IMR-90 (cell line): Measurements from ENCODE around the gene SHISA6. TPM values are rescaled to one million over a fixed set of nuclear protein-coding genes. Genes with fewer than 3 reads are reported as not detected.

Experiments
- ATAC-seq: fragments of 200-7000 bp; cut with Tn5 transposase; 2 replicates; pipeline ENCODE4 v1.9.1; 2020; ENCODE audit warnings: low read depth, mild to moderate bottlenecking, moderate library complexity
- BruUV-seq: library from RNA; stranded (reverse); fragments of 400-500 nt; replicated peaks from 2 replicates; lab custom pipeline; 2021; lab: Mats Ljungman, UMichigan
- CTCF ChIA-PET: fragments of 300-600 bp; formaldehyde crosslinking; extraction: SDS; loops from one replicate; lab custom pipeline; 2021; ENCODE audit warnings: antibody characterized with exemption; lab: Yijun Ruan, JAX
- POLR2A ChIA-PET: fragments of 300-600 bp; sonication (Branson Sonifier 250); formaldehyde crosslinking; loops from one replicate; lab custom pipeline; 2022; ENCODE audit warnings: antibody characterized with exemption; ENCODE audit not compliant: unreplicated experiment; lab: Charles Lee
- DNase-seq: peaks from one replicate; pipeline ENCODE4 v3.0.0; 2013
- H2AFZ ChIP-seq: replicated peaks from 2 replicates; pipeline ENCODE3; 2013; ENCODE audit warnings: low read length, mild to moderate bottlenecking; ENCODE audit not compliant: poor library complexity
- H2AK5ac ChIP-seq: 2 replicates; pipeline ENCODE4 v1.6.1; 2013; ENCODE audit warnings: low read depth, low read length, inconsistent platforms
- H2AK9ac ChIP-seq: replicated peaks from 2 replicates; pipeline ENCODE3; 2013; ENCODE audit warnings: mild to moderate bottlenecking, low read depth, low read length, moderate library complexity; ENCODE audit not compliant: poor library complexity
- H2BK120ac ChIP-seq: 2 replicates; pipeline ENCODE4 v1.6.1; 2013; ENCODE audit warnings: low read depth, low read length, inconsistent platforms
- H2BK15ac ChIP-seq: 3 replicates; pipeline ENCODE4 v1.6.1; 2013; ENCODE audit warnings: low read depth, low read length, inconsistent platforms
- H2BK20ac ChIP-seq: 2 replicates; pipeline ENCODE4 v1.6.1; 2013; ENCODE audit warnings: low read depth, mild to moderate bottlenecking, inconsistent platforms, low read length, moderate library complexity
- H2BK5ac ChIP-seq: 2 replicates; pipeline ENCODE4 v1.6.1; 2013; ENCODE audit warnings: mild to moderate bottlenecking, low read depth, low read length, inconsistent platforms; ENCODE audit not compliant: poor library complexity, severe bottlenecking
- H3K14ac ChIP-seq: replicated peaks from 2 replicates; pipeline ENCODE4 v1.6.1; 2013; ENCODE audit warnings: low read depth, low read length, inconsistent platforms
- H3K18ac ChIP-seq: 2 replicates; pipeline ENCODE4 v1.6.1; 2013; ENCODE audit warnings: low read depth, low read length, control low read depth
- H3K23ac ChIP-seq: 2 replicates; pipeline ENCODE4 v1.6.1; 2013; ENCODE audit warnings: low read depth, low read length, inconsistent platforms
- H3K27ac ChIP-seq: 2 replicates; pipeline ENCODE4 v1.5.1; 2013; ENCODE audit warnings: mild to moderate bottlenecking, control low read depth, low read length; ENCODE audit not compliant: insufficient read depth
- H3K27me3 ChIP-seq: 2 replicates; pipeline ENCODE4 v1.6.1; 2013; ENCODE audit warnings: low read length; ENCODE audit not compliant: control insufficient read depth, insufficient read depth
- H3K36me3 ChIP-seq: 2 replicates; pipeline ENCODE4 v1.6.1; 2013; ENCODE audit warnings: low read length, mixed read lengths; ENCODE audit not compliant: control insufficient read depth, insufficient read depth
- H3K4ac ChIP-seq: 2 replicates; pipeline ENCODE4 v1.6.1; 2013; ENCODE audit warnings: low read depth, low read length, inconsistent platforms
- H3K4me1 ChIP-seq: 2 replicates; pipeline ENCODE4 v1.6.1; 2013; ENCODE audit warnings: low read length, mixed read lengths; ENCODE audit not compliant: control insufficient read depth, insufficient read depth
- H3K4me2 ChIP-seq: 2 replicates; pipeline ENCODE4 v1.6.1; 2013; ENCODE audit warnings: low read depth, mild to moderate bottlenecking, control low read depth, low read length, moderate library complexity
- H3K4me3 ChIP-seq: 2 replicates; pipeline ENCODE4 v1.5.1; 2013; ENCODE audit warnings: low read depth, mild to moderate bottlenecking, control low read depth, low read length, moderate library complexity; ENCODE audit not compliant: insufficient read depth
- H3K56ac ChIP-seq: 2 replicates; pipeline ENCODE4 v1.6.1; 2013; ENCODE audit warnings: low read length, inconsistent platforms; ENCODE audit not compliant: insufficient read depth; ENCODE audit errors: extremely low read depth
- H3K79me1 ChIP-seq, 2 experiments: 2 replicates each; pipeline ENCODE4 v1.6.1; 2013; ENCODE audit warnings: low read length in 2 of 2, inconsistent platforms in 1 of 2, low read depth in 1 of 2
- H3K9ac ChIP-seq: 2 replicates; pipeline ENCODE4 v1.6.1; 2013; ENCODE audit warnings: low read depth, low read length, control low read depth
- H3K9me1 ChIP-seq: 2 replicates; pipeline ENCODE4 v1.6.1; 2013; ENCODE audit warnings: low read length, inconsistent platforms; ENCODE audit not compliant: insufficient read depth
- H3K9me3 ChIP-seq: 2 replicates; pipeline ENCODE4 v1.6.1; 2013; ENCODE audit warnings: low read length; ENCODE audit not compliant: control insufficient read depth, insufficient read depth
- H4K20me1 ChIP-seq: 2 replicates; pipeline ENCODE4 v1.6.1; 2013; ENCODE audit warnings: low read length, inconsistent platforms; ENCODE audit not compliant: insufficient read depth
- H4K5ac ChIP-seq: 2 replicates; pipeline ENCODE4 v1.6.1; 2013; ENCODE audit warnings: mild to moderate bottlenecking, low read depth, low read length, control low read depth
- H4K8ac ChIP-seq, 2 experiments: 2 replicates each; pipeline ENCODE4 v1.6.1; 2013; ENCODE audit warnings: low read depth in 2 of 2, low read length in 2 of 2, control low read depth in 1 of 2, inconsistent platforms in 1 of 2
- H4K91ac ChIP-seq: 2 replicates; pipeline ENCODE4 v1.6.1; 2013; ENCODE audit warnings: low read depth, low read length, inconsistent platforms; ENCODE audit not compliant: insufficient read depth
- BHLHE40 ChIP-seq: fragments of 150-350 bp; IDR thresholded peaks from 2 replicates; pipeline ENCODE4 v1.6.1; 2016; ENCODE audit warnings: mild to moderate bottlenecking, low read depth, low read length
- CEBPB ChIP-seq: IDR thresholded peaks from 2 replicates; pipeline ENCODE4 v1.6.1; 2012; ENCODE audit warnings: low read depth, low read length, improper control_type of control experiment
- CHD1 ChIP-seq: IDR thresholded peaks from 2 replicates; pipeline ENCODE4 v1.6.1; 2012; ENCODE audit warnings: low read depth, low read length, improper control_type of control experiment
- ELK1 ChIP-seq: fragments of 150-350 bp; IDR thresholded peaks from 2 replicates; pipeline ENCODE4 v1.6.1; 2016; ENCODE audit warnings: low read depth, mild to moderate bottlenecking, low read length, moderate library complexity, borderline replicate concordance
- FOS ChIP-seq: fragments of 150-350 bp; IDR thresholded peaks from 2 replicates; pipeline ENCODE4 v1.6.1; 2016; ENCODE audit warnings: low read depth, low read length
- MAFK ChIP-seq: IDR thresholded peaks from 2 replicates; pipeline ENCODE4 v1.6.1; 2012; ENCODE audit warnings: low read depth, low read length, improper control_type of control experiment
- MAZ ChIP-seq: IDR thresholded peaks from 2 replicates; pipeline ENCODE4 v1.6.1; 2012; ENCODE audit warnings: low read depth, mild to moderate bottlenecking, low read length, improper control_type of control experiment, moderate library complexity, borderline replicate concordance
- MXI1 ChIP-seq: IDR thresholded peaks from 2 replicates; pipeline ENCODE4 v1.6.1; 2012; ENCODE audit warnings: low read depth, mild to moderate bottlenecking, low read length, moderate library complexity, borderline replicate concordance
- NFE2L2 ChIP-seq: fragments of 150-350 bp; IDR thresholded peaks from 2 replicates; pipeline ENCODE4 v1.6.1; 2016; ENCODE audit warnings: low read depth, mild to moderate bottlenecking, low read length
- POLR2A ChIP-seq: IDR thresholded peaks from 2 replicates; pipeline ENCODE4 v1.6.1; 2012; ENCODE audit warnings: mild to moderate bottlenecking, low read depth, low read length
- RAD21 ChIP-seq: IDR thresholded peaks from 2 replicates; pipeline ENCODE4 v1.6.1; 2012; ENCODE audit warnings: low read length, improper control_type of control experiment
- RCOR1 ChIP-seq: IDR thresholded peaks from 2 replicates; pipeline ENCODE4 v1.6.1; 2012; ENCODE audit warnings: mild to moderate bottlenecking, low read length, improper control_type of control experiment; ENCODE audit not compliant: insufficient replicate concordance
- RFX5 ChIP-seq: IDR thresholded peaks from 2 replicates; pipeline ENCODE4 v1.8.0; 2012; ENCODE audit warnings: low read depth, mild to moderate bottlenecking, low read length, moderate library complexity
- SMC3 ChIP-seq: fragments of 150-350 bp; IDR thresholded peaks from 2 replicates; pipeline ENCODE4 v1.6.1; 2016; ENCODE audit warnings: low read depth, mild to moderate bottlenecking, antibody characterized with exemption, low read length, moderate library complexity
- WGBS, 2 experiments: methylation state at CpG; one replicate each; pipeline versions ENCODE4 v1.1.5 to v1.1.7; 2013; ENCODE audit warnings: missing lambda C conversion rate in 2 of 2; ENCODE audit not compliant: insufficient read length in 1 of 2; ENCODE audit errors: extremely low coverage in 2 of 2; 5-methylcytosine and 5-hydroxymethylcytosine counted together
- dilution Hi-C: fragments of 300-500 bp; cut with HindIII; formaldehyde crosslinking; loops from one replicate; pipeline ENCODE4 v1.14.3; 2018; ENCODE audit warnings: low sequenced_read_pairs; ENCODE audit not compliant: unreplicated experiment
- in situ Hi-C: fragments of 300-500 bp; cut with MboI; formaldehyde crosslinking; loops from 3 replicates; pipeline ENCODE4 v1.14.3; 2019; ENCODE audit warnings: low sequenced_read_pairs, inconsistent platforms, mixed read lengths
- intact Hi-C: fragments of 100-400 bp; cut with micrococcal nuclease; formaldehyde crosslinking; loops from 2 replicates; pipeline ENCODE4 v1.10.0; 2022
- polyA plus RNA-seq, 3 experiments: library from polyadenylated mRNA; depleted of rRNA; stranded (reverse); fragments of >200 nt; gene quantifications; 2 replicates each; pipeline ENCODE4 v1.2.3, GENCODE V29; 2012; ENCODE audit warnings: low replicate concordance in 1 of 3
- total RNA-seq: library from RNA; depleted of rRNA; stranded (reverse); fragments of >200 nt; gene quantifications from 2 replicates; pipeline ENCODE4 v1.2.3, GENCODE V29; 2012
- TF ChIP-seq, protein P1 (sequence below): conservative IDR thresholded peaks from 2 replicates; pipeline ENCODE4 v1.5.1; 2012; ENCODE audit warnings: mild to moderate bottlenecking, low read depth, low read length, improper control_type of control experiment
- TF ChIP-seq, protein P2 (sequence below): fragments of 150-350 bp; IDR thresholded peaks from 2 replicates; pipeline ENCODE4 v1.6.1; 2017; ENCODE audit warnings: mild to moderate bottlenecking, antibody characterized with exemption, low read length, low read depth

SHISA6 gene
- total and polyA plus RNA-seq, 2 of the 4 experiments (the other 2 are of a cell fraction) = not detected

DNA sequence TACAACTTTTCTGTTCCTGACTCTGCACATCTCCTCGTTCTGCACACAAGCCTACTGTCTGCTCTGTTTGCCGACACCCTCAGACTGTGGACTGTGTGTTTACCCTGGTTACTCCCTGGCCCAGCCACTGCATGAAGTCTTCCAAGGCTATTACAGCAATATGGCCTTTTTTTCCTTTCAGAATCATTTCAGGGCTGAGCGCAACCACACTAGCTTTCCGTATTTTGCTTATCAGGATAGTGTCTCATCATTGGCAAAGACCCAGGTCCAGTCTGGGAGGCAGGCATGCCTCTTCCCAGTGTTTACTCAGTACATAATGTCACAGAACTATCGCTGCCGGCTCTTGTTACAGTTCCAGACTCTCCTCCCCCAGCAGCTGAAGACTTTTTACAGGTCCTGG lies 367.4 kb downstream of the SHISA6 start:
- Histone ChIP-seq H2AK9ac (no peak overlapping the region), H4K91ac (no peak overlapping the region), H3K9me1 (no peaks in the 10 kb centered on the region), H2BK5ac (no peak overlapping the region), H3K4ac (no peak overlapping the region), H3K9me3 (peaks cover 22% of the 10 kb centered on the region), H2AFZ (no peak overlapping the region), H3K4me3 (no peak overlapping the region), H3K18ac (no peak overlapping the region), H4K8ac (no peak overlapping the region), H3K79me1 (no peaks in the 10 kb centered on the region), H3K9ac (no peak overlapping the region), H3K14ac (no peak overlapping the region), H4K20me1 (no peaks in the 10 kb centered on the region), H3K56ac (no peak overlapping the region), H3K4me1 (no peaks in the 10 kb centered on the region), H3K27ac (no peak overlapping the region), H3K27me3 (no peaks in the 10 kb centered on the region), H2BK15ac (no peak overlapping the region), H2BK120ac (no peak overlapping the region), H4K5ac (no peak overlapping the region), H3K36me3 (no peaks in the 10 kb centered on the region), H2AK5ac (no peak overlapping the region), H3K4me2 (no peak overlapping the region), H3K23ac (no peak overlapping the region), H2BK20ac (no peak overlapping the region)
- 7% methylated on average over 6 of the region's 6 CpGs; no CpG with 5 or more reads in 1 of the 2 experiments for WGBS, 2 experiments
- intact Hi-C loops (no loop called here), in situ Hi-C loops (no loop called here), dilution Hi-C loops (no loop called here)
- TF ChIP-seq ELK1 (no peak), CHD1 (no peak), MXI1 (no peak), RAD21 (no peak), POLR2A (no peak), SMC3 (no peak), MAFK (no peak), MAZ (no peak), RFX5 (no peak), NFE2L2 (no peak), CEBPB (no peak), RCOR1 (no peak), FOS (no peak), BHLHE40 (no peak)
- TF ChIP-seq, protein P1, sequence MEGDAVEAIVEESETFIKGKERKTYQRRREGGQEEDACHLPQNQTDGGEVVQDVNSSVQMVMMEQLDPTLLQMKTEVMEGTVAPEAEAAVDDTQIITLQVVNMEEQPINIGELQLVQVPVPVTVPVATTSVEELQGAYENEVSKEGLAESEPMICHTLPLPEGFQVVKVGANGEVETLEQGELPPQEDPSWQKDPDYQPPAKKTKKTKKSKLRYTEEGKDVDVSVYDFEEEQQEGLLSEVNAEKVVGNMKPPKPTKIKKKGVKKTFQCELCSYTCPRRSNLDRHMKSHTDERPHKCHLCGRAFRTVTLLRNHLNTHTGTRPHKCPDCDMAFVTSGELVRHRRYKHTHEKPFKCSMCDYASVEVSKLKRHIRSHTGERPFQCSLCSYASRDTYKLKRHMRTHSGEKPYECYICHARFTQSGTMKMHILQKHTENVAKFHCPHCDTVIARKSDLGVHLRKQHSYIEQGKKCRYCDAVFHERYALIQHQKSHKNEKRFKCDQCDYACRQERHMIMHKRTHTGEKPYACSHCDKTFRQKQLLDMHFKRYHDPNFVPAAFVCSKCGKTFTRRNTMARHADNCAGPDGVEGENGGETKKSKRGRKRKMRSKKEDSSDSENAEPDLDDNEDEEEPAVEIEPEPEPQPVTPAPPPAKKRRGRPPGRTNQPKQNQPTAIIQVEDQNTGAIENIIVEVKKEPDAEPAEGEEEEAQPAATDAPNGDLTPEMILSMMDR = no peak
- TF ChIP-seq, protein P2, sequence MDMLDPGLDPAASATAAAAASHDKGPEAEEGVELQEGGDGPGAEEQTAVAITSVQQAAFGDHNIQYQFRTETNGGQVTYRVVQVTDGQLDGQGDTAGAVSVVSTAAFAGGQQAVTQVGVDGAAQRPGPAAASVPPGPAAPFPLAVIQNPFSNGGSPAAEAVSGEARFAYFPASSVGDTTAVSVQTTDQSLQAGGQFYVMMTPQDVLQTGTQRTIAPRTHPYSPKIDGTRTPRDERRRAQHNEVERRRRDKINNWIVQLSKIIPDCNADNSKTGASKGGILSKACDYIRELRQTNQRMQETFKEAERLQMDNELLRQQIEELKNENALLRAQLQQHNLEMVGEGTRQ = no peak
- DNase-seq (no peak), ATAC-seq (no peak)
- POLR2A ChIA-PET = no interaction called here
- no TSS peak for BruUV-seq
- CTCF ChIA-PET = no interaction called here
